Uterus (tissue), 2 donors: ENCODE data around the gene NPIPB9.
"Not testable (repeated sequence)": the region's sequence is repeated elsewhere in the genome, so short reads cannot be mapped to it uniquely, and the experiment has no call there.

ENCODE experiments used
- CTCF ChIP-seq, 4 experiments: fragments of 200-600 bp in 2 of 4; fragments of 450-650 bp in 2 of 4; sonication (generic) in 2 of 4; IDR thresholded peaks; one replicate each; pipeline ENCODE4 v1.5.1; 2016 to 2019; ENCODE audit warnings: antibody characterized with exemption in 4 of 4, mild to moderate bottlenecking in 2 of 4, moderate library complexity in 1 of 4
- POLR2A ChIP-seq, 2 donors: fragments of 450-650 bp; IDR thresholded peaks; one replicate each; pipeline ENCODE4 v1.6.1; 2016; ENCODE audit warnings: antibody characterized with exemption in 2 of 2, mild to moderate bottlenecking in 1 of 2, moderate library complexity in 1 of 2

- peak; percentile 9 to 39 (median 36) for TF ChIP-seq CTCF (IDR thresholded peaks at IDR 0.05)
- not testable (repeated sequence) for TF ChIP-seq POLR2A (IDR thresholded peaks at IDR 0.05)
Observed at GRCh38 chr16:28802235-28803019, 50.8 kb downstream of the NPIPB9 start.
